Fibroblast of skin of scalp (primary cell): ENCODE results near the gene KDM4E. TPM values are rescaled to one million over a fixed set of nuclear protein-coding genes. Genes with fewer than 3 reads are reported as not detected.
"Not testable (repeated sequence)": the region's sequence is repeated elsewhere in the genome, so short reads cannot be mapped to it uniquely, and the experiment has no call there.

ENCODE experiments used
- DNase-seq: peaks from one replicate; pipeline ENCODE4 v3.0.0-alpha.2; 2013
- polyA plus RNA-seq, 2 experiments: library from polyadenylated mRNA; unstranded; fragments of 120-200 nt; gene quantifications; one replicate each; pipeline ENCODE4 v1.2.1, GENCODE V29; 2013; ENCODE audit not compliant: insufficient read length in 2 of 2

Gene KDM4E
- not detected for polyA plus RNA-seq (2013, experiment 1 of 2; ENCODE audit: insufficient read length)
- not detected for polyA plus RNA-seq (2013, experiment 2 of 2; ENCODE audit: insufficient read length)

DNA sequence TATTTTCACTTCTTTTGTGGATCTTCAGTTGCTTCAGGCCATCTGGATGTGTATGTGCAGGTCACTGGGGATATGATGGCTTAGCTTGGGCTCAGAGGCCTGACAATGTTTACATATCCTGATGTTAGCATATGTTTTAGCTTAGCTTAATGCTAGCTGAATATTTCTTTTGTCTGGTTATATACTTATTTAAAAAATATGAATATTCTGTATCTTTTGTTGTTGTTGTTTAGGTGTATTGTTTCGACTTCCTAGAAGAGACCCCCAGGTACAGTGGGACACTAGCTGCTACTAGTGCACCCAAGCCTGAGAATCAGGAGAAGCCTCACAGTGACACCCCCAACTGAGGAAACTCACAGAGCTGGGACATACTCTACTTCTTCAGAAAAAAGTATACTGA is at the start of gene KDM4E:
Gene KDM4E (plus strand): TSS at position 301 of the 400 bp plus-strand sequence. CDS start 300 bp downstream, outside the sequence.
- no peak for DNase-seq

DNA sequence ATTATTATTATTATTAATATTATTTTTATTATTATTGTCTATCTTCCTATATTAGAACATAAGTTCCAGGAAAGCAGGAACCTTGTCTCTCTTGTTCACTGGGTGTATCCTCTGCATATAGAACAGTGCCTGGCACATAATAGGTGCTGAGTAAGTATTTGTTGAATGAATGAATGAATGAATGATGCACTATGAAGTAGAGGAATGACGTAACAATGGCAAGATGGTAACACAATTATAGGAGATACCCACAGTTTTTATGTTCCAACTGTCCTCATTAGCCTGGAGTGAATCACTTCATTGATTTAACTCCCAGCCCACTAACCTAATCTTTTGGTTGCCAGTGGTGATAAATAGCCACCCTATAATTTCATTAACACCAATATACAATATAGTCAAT is 49.5 kb upstream of the KDM4E start:
- DNase-seq = no peak

DNA sequence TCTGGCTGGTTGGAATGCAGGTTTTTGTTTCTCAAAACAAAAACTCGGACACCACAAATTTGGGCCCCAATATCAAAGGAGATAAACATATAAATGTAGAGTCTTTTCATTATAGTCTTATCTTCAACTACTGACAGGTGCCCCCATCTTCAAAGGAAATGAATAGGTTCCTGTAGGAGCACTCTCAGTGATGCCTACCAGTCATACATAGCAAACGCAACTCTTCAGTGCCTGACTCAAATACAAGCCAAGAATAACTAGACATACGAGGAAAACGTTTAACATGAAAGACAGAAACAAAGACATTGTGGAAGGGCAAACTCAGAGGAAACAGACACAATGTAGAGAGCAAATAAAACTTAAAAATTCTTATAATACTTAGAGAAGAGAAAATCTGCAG is 37.7 kb upstream of the KDM4E start:
- no peak for DNase-seq

DNA sequence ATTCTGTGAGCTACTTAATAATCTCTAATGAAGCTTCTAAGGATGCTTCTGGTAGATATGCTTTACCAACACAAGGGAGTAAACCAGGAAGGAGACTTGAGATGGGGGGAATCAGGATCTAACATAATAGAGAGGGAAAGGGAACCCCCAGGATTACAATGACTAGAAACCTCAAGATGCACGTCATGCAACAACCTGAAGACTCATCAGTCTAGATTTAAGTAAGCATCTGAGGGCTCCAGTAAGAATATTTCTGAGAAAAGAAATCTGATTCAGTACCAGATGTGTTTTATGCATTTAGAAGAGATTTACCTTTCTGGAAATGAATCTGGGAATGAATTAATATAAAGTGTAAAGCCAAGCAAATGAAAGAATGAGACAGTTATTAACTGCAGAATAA is 36.3 kb upstream of the KDM4E start:
- DNase-seq = no peak

DNA sequence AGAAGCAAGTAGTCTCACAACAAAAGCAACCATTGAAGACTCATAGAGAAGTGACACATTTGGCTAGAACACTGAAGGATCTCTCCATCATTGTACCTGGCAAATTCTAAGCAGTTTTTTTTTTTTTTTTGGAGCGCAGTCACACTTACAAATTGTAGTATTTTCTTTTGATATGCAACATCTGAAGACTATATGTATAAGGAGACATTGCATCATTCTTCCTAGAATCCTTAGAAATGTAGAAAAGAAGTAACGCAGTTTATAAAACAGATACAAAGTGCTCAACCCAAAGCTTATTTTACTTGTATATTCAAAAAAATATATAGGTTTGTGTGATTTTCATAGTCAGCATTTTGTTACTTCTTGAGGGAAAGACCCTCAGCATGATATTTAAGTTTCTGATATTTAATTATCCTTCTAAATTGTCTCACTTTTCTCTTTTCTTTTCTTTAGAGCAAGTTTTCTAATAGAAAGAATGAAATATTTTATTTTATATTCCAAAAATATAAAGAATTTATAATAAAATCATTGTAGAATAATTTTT is 31.6 kb upstream of the KDM4E start:
- DNase-seq = no peak

DNA sequence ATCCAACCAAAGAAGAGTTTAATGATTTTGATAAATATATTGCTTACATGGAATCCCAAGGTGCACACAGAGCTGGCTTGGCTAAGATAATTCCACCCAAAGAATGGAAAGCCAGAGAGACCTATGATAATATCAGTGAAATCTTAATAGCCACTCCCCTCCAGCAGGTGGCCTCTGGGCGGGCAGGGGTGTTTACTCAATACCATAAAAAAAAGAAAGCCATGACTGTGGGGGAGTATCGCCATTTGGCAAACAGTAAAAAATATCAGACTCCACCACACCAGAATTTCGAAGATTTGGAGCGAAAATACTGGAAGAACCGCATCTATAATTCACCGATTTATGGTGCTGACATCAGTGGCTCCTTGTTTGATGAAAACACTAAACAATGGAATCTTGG is 27.6 kb upstream of the KDM4E start:
- DNase-seq = no peak

- no peak for DNase-seq
Measured at GRCh38 chr11:94998285-94998684, 26.8 kb upstream of the KDM4E start.

DNA sequence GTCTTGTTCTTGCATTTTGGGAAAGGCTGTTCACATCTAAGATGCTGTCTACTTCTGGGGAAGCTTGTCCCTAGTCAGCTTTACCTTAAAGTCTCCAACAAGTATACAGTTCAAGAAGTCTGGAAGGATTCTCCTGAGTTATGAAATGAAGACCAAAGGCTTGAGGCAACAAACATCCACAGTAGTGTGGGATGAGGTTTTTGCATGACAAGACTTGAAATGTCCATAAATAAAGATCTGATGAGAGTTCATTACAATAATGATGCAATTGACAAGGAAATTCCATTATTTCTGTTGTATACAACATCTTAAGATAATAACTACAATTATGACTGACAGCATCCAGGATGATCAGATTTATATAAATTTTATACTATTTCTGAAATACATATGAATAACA is 21.3 kb upstream of the KDM4E start:
- DNase-seq = no peak

DNA sequence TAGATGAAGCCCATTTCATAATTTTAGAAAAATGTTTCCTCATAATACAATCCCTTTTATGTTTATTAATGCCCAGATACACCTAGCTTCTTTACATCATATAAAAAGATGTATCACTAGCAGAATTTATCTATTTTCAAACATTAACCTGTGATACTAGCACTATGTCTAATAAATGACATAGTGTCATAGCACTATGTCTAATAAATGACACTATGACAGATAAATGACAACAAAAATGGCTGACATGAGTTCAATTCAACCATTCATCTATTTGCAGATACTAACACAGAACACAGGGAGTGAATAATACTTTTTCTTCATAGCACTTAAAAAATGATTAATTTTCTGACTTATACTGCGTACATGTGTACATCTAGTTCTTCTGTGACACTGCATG is 19.4 kb upstream of the KDM4E start:
- DNase-seq = no peak

- no peak for DNase-seq
Measured at GRCh38 chr11:95011376-95011775, 13.7 kb upstream of the KDM4E start.

DNA sequence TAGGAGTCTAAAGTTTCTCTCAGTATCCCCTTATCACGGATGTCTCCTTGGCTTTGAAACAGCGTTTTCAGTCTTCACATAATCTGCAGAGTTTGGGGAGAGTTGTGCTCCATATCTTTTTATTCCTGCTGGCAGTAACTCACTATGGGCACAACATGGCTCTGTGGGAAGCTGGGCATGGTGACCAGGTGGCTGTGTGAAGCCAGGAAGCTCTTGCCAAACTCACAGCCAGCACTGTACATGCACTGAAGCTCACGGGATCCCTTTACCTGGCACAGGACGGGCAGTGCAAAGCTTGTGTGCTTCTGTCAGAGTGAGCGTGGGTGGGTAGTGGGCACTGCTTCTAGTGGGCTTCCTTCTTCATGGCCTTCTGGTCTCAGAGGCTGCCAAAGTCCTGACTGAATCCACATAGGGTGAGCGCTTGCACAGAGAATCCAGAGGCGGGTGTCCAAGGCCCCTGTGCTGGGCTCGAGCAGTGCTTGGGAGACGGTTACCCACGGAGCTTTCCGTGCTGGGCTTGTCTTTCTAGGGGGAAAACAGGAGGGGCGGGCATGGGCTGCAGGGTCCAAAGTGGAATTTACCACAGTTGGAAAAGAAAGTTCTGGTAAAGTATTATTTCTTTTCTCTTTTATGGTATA is 10.8 kb upstream of the KDM4E start:
- no peak for DNase-seq

- DNase-seq = no peak
Measured at GRCh38 chr11:95016139-95016538, 8.9 kb upstream of the KDM4E start.

GRCh38 chr11:95021468-95021867 is 3.6 kb upstream of the KDM4E start:
- not testable (repeated sequence) for DNase-seq

DNA sequence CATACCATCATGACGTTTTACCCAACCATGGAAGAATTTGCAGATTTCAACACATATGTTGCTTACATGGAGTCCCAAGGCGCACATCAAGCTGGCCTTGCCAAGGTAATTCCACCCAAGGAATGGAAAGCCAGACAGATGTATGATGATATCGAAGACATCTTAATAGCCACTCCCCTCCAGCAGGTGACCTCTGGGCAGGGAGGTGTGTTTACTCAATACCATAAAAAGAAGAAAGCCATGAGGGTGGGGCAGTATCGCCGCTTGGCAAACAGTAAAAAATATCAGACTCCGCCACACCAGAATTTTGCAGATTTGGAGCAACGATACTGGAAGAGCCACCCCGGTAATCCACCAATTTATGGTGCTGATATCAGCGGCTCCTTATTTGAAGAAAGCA is 536 bp downstream of the KDM4E start:
- not testable (repeated sequence) for DNase-seq

DNA sequence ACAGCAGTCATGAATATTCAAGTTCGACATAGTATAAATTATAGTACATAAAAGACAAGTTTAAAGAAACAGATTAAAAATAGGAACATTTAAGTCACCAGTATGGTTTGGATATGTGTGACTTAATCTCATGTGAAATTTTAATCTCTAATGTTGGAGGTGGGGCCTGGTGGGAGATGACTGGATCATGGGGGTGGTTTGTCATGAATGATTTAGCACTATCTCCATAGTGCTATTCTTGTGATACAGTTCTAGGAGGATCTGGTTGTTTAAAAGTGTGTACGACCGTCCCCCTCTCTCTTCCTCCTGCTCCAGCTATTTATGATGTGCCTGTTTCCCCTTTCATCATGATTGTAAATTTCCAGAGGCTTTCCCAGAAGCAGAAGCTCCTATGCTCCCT is 3.3 kb downstream of the KDM4E start:
- DNase-seq = no peak

DNA sequence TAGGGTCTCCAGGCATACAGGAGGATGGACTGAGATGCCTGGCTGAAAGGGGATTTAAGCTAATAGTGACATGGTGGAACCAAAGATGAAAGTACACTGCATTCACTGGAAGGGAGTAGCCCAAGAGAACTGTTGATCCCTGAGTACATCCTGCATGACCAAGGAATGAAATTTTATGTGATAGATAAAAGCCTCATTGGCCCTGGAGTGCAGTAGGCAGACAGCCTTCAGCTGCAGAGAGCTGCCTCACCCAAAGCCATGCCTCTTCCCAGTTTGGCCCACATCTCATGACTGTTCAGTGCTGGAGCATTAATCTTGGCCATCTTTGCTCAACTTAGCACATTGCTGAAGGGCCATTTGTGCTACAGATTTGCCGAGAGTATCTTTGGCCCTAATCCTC is 8.0 kb downstream of the KDM4E start:
- DNase-seq = no peak

GRCh38 chr11:95035316-95035715 is 10.3 kb downstream of the KDM4E start:
- DNase-seq = no peak

GRCh38 chr11:95037356-95038035 is 12.4 kb downstream of the KDM4E start:
- peak; percentile 14 for DNase-seq

- DNase-seq = no peak
Measured at GRCh38 chr11:95042239-95042638, 17.2 kb downstream of the KDM4E start.

DNA sequence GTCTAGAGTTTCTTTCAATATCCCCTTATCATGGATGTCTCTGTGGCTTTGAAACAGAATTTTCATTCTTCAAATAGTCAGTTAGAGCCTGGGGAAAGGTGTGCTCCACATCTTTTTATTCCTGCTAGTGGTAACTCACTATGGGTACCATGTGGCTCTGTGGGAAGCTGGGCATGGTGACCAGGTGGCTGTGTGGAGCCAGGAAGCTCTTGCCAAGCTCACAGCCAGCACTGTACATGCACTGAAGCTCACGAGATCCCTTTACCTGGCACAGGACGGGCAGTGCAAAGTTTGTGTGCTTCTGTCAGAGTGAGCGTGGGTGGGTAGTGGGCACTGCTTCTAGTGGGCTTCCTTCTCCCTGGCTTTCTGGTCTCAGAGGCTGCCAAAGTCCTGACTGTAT is 17.8 kb downstream of the KDM4E start:
- no peak for DNase-seq

DNA sequence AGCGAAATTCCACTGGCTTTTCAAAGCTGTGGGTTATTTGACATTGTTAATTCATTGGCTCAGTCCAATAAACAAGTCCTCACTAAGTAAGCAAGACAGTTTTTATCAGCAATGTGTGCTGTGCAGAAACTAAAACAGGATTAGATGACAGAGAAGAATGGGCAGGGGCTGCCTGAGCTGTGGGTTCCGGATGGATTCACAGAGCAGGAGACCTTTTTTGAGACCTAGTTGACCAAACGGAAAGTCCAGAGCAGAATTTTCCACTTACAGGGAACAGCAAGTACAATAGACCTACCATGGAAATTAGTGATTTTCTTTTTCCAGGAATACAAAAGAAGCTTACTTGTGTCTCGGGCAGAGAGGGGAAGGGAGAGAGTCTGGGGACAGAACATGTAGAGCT is 19.0 kb downstream of the KDM4E start:
- DNase-seq = no peak

- no peak for DNase-seq
Measured at GRCh38 chr11:95045812-95046211, 20.8 kb downstream of the KDM4E start.

DNA sequence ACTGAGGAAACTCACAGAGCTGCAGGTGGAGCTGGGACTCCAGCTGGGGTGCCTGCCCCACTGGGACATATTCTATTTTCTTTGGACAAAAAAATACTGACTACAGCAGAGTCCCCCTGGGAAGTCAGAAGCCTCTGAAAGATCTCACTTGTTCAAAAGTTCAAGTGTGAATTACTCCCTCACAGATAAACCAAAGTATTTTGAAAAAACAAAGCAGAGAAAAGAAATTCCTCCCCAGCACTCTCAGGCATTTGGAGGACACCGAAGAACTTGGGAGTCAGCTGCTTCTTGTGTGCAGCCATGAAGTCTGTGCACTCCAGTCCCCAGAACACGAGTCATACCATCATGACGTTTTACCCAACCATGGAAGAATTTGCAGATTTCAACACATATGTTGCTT is 24.1 kb downstream of the KDM4E start, which contains the start of gene KDM4F:
Gene KDM4F (plus strand): TSS at position 301 of the 400 bp plus-strand sequence.
- not testable (repeated sequence) for DNase-seq

- no peak for DNase-seq
Measured at GRCh38 chr11:95050595-95051202, 25.6 kb downstream of the KDM4E start.
